GM18873 (cell line): ENCODE results near the gene C1orf87.
"Not testable (repeated sequence)": the region's sequence is repeated elsewhere in the genome, so short reads cannot be mapped to it uniquely, and the experiment has no call there.

Experiments used
- ATAC-seq: cut with Tn5 transposase; IDR thresholded peaks from one replicate; pipeline ENCODE4 v1.9.1; 2021; ENCODE audit warnings: mild to moderate bottlenecking, moderate library complexity, moderate number of reproducible peaks; ENCODE audit not compliant: unreplicated experiment, low FRiP score

Gene C1orf87

DNA sequence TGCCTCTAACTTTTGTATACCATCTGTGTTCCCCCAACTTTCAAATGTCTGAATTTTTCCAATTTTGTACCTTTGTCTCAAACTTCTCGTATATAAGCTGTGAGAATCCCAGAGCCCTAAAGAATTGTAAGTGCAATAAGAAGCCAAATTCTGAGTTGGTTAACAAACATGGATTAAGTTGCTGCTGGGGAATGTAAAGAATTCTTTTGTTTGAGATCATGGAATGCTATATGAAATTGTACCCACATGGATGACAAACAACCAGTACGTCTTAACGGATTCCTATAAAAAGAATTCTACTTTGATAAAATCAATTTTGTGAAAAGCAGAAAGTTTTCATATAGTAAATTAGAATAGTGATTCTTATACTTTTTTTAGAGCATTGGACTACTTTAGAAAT lies 74.6 kb downstream of the C1orf87 start:
- no peak for ATAC-seq

DNA sequence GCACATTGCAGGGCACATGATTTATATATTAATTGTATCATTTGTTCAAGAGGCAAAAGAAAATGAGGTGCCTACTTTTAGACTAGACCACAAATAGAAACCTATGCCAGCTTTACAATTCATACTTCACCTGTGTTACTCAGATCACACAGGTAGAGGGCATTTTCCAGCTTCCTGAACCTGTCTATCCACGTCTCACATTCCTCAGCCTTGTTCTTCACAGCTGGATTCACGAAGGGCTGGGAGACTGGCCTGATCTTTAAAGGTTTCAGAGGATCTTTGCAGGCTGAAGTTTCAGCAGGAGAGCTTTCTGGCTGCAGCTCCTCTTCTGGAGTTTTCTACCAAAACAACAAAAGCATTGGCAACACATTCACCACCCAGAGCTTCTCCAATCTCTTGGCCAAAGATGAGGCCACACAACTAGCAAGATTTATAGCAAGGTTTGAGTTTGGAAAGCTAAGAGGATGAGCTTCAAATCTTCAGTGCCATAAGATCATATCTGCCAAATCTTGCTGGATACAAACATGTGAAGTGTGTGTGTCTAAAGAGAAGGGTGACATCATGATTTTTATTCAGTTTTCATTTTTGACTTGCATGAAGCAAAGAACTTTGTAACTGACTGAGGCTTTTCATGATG lies 76.0 kb downstream of the C1orf87 start:
- no peak for ATAC-seq

DNA sequence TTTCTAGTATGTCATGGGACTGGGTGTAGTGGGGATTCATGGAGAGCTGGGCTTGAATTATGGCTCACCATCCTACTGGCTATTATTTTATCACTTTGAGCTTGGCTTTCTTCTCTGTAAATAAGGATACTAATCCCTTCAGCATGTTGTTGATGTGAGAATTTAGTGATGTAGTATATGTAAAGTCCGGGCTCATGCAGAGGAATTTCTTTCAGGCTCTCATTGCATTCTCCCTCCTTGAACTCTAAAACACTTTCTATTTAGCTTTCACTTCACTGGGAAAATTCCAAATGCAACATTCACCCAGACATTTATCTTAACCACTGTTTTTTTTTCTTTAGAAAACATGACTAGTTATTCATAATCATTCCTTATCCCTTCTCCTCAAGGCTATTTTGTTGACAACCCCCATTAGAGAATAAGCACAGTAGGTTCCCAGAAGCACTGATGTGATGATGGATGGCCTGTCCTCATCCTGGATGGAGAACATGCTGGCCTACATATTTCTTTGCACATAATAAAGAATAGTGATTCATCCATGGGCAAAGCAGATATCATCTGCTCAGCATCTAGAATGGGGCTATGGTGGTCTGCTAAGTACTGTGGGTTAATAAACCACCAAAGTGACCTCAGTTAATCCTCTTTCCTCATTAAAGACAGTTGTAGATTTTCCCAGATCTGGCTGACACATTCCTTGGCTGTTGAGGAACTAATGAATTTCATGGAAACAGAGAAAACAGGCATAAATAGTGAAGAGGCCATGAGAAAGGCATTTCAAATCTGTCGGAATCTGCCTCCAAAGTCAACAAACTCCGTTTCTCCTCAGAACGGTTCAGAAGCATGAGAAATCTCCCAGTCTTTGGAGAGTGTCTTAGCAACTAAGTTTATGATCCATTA lies 79.0 kb downstream of the C1orf87 start:
- no peak for ATAC-seq

DNA sequence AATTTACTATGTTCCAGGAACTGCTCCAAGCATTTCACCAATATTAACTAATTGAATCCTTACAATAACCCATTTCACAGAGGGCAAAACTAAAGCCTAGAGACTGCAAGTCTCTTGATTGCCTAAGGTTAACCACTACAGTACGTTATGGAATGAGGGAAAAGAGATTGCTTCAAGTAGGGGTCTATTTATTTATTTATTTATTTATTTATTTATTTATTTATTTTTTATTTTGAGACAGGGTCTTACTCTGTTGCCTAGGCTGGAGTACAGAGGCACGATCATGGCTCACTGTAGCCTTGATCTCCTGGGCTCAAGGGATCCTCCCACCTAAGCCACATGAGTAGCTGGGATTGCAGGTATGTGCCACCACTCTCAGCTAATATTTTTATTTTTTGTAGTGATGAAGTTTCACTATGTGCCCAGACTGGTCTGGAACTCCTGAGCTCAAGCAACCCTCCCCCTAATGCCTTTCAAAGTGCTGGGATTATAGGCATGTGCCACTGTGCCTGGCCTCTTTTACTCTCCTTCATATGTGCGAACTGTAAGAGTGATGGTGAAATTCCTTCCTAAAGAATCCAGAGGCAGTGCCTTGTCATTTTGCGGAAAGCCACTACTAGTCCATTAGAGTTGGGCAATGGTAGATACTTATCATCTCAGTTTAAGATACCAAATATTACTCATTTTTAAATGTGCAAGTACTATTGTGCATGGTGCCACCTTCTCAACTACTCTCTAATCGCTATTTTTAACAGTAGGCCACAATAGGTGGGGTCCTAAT lies 81.3 kb downstream of the C1orf87 start:
- no peak for ATAC-seq

DNA sequence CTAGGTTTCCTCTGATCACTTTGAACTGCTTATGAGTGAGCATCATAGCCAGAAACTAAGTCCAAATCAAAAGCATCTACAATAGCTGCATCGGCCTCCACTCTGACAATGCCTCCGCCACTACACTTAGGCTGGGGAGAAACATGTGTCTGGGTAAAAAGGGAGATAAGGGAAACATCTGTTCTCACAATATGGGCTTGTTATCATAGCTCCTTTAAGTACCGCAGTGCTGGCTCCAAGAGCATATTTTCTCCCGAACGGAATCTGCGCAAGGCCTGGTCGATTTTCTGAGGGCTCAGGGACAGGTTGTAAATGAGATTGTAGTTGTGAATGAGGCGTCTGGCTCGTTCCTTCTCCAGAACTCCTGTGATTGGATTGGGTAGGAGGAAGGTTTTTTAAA lies 83.1 kb downstream of the C1orf87 start:
- ATAC-seq = no peak

DNA sequence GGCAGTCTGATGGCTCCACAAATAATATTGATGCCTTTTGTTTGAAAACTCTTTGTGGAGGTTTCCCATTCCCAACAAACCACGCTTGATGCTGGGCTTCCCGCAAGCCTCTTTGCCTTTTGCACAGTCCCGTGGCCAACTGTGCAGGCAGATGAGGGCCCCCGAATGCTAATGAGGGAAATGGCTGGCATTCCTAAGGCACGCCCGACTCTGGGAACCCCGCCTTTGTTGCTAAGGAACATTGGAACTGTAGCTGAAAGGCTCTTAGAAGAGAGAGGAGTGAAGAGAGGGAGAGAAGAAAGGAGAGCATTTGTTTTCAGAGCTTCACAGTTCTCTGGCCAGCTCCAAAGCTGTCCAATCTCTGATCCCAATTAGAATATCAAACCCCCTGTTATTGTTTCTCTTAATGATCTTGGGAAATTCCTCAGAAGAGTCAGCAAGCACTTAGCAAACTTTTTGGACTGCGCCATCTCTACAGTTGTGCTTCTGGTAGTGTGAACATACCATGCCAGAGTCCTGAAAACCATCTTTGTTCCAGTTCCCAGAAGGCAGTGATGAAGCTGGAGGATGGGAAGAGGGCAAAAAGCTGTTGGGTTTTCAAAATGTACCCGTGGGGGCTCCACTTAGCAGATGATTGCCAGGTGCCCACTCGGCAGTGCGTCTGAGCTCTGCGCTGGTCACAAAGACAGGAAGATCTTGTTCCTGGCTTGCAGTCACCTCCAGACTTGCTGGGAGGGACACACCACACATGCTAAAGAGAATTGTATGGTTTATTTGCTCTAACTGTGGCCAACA lies 86.9 kb downstream of the C1orf87 start:
- ATAC-seq = no peak

DNA sequence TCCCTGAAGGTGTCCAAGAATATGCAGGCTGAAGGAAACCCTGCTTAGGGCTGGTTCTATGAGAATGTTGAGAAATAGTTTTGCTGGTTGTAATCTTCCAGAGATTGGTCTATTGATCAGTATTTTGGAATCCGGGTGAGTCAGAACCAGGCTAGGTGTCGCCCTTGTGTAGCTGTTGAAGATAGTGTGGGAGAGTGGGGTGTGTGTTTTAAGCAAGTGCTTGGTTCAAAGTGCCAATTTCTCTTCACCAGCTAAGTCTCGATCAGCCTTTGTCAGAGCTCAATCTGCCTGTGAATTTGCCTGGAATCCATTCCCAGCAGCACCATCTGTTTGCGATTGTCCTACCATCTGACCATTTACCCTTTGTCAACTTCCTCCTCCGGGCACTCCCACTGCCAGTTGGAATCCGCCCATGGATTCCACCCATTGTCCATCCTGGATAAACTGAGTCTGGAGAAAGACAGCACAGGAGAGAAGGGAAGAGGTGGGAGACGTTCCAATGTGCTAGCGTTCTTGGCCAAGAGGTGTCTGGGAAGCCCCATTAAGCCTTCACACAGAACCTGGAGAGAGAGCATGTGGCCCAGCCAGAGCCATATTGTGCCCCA lies 87.6 kb downstream of the C1orf87 start:
- no peak for ATAC-seq

DNA sequence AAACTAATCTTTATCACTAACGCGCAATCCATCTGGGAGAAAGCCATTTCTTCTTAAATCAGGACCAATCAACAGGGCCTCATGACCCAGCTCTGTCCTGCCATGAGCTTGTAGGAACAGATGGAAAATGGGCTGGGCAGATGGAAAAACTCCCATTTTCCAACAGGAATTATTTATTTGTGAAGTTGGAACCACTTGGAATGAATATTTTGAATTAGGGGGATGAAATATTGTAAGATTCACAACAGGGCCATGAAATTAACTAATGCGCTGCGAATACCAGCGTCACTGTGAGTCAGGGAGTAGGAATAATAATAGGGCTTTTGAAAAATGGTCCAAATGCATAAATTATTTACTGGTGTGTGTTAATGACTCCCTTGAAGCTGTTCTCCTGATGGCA lies 93.9 kb downstream of the C1orf87 start:
- no peak for ATAC-seq

DNA sequence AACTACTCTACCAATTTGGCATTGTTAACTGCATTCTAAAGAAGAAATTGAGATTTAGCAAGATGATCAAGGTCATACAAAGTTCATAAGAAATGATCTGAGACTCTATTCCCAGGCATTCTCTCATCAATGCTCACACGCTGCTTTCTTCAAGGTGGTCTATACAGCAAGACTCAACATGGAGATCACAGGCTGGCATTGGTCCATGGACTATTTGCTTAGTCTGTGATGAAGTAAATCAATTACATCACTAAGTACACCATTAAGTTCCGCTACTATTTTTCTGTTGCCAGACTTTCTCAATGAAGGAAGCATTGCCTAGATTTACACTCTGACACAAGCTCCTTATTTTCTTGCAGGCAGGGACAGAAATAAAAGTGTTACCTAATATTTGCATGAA lies 95.1 kb downstream of the C1orf87 start:
- ATAC-seq = no peak

DNA sequence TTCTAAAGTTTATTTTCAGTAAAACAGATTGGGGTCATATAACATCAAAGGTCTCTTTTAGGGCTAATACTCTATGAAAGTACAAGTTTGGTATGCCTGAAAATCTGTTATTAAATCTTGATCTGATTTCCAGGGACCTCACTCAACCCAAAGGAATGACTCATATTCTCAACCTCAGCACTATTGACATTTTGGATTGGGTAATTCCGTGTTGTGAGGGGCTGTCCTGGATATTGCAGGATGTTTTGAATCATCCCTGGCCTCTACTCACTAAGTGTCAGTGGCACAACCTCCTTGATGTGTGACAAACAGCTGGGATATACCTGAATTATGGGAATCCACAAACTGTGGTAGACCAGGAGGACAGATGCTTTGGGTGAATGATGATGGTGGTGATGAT lies 95.5 kb downstream of the C1orf87 start:
- no peak for ATAC-seq

DNA sequence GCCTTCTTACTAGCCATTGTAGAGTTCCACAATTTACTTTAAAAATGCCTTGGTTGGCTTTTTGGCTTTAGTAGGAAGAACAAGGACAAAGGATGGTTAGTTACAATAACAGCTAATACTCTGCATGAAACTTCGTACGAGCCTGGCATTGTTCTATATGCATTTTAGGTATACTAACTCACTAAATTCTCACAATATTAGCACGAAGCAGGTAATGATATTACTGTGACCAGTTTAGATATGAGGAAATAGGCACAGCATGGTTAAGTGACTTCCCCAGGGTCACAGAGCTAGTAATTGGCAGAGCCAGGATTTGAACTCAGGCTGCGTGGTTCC lies 96.5 kb downstream of the C1orf87 start:
- ATAC-seq = no peak

DNA sequence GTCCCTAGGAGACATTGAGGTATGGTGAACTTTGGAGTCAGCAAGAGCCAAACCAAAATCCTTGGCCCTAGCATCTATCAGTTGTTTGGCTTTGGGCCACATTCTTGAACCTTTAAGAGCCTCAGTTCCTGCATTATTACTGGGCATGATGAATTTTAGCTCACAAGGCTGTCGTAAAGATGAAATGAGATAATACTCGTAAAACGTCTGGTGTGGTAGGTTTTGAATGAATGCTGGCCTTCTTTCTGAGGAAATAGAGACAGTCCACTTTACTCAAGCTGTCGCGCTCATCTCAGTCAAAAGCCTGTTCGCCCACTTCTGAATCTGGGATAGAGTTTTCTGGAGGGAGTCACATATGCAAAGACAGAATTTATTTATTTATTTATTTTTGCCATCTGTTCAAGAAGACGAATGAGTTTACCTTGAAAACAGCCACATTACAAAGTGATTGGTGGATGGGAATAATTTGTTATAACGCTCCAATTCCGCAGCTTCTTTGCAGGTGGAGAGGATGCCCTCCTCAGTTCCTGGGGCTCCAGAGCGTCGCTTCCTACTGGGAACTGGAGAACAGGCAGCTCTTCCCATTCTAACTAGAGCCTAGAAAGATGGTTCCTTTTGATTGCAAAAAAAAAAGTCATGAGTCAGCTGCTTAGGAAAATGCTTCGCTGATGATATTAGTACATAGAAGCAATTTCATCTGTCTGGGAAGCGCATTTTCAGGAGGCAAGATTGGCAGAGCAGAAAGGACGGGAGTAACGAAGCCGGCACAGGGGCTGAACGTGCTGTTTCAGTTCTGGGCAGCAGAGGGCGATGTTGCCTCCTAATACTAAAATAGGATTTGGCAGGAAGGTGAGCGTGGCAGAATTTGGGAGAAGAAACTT lies 97.1 kb downstream of the C1orf87 start:
- ATAC-seq = no peak

DNA sequence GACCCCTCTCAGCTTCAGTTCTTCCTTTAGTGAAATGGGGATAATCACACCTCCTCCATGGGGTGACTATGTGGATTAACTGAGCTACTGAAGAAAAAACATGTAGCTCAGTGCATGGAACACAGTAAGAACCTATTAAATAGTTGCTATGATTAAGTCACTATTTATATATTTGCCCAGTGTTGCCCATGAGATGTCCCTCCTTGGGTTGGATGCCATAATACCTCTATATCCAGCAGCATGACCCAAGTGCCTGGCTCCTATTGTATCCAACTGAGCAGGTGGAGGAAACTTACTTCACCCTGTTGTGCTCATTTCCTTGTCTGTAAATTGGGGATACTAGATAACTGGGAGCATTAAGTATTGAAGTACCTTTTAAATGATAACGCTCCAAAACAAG lies 99.9 kb downstream of the C1orf87 start:
- ATAC-seq = no peak

DNA sequence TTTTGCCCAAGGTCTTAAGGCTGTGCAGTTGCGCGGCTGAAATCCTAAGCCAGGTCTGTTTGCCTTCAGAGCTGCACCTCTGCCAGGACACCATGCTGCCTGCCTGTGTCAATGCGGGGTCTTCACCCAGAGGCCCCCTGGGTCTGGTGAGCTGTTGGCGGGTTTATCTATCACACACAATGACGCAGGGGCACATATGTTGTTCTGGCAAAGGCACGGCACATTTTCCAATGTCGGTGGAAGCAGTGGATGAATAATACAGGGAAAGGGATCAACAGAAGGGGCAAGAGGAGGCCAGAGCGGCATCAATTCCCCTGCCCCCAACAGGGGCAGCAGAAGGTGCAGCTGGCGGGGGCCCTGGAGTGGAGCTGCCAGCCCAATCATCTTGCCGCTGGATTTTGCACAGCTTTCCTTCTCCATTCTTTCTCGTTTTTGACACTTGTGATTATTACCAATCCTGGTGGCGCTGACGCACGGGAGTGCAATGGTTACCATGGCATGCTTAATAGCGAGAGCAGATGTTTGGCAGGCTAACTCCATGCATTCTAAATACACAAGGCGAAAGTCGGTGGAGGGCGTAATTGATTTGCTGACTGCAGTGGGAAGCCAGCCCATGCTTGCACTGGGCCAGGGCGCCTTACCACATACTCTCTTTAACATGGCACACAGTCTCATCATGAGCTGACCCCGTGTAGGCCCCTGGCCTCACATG lies 101.2 kb downstream of the C1orf87 start:
- no peak for ATAC-seq

DNA sequence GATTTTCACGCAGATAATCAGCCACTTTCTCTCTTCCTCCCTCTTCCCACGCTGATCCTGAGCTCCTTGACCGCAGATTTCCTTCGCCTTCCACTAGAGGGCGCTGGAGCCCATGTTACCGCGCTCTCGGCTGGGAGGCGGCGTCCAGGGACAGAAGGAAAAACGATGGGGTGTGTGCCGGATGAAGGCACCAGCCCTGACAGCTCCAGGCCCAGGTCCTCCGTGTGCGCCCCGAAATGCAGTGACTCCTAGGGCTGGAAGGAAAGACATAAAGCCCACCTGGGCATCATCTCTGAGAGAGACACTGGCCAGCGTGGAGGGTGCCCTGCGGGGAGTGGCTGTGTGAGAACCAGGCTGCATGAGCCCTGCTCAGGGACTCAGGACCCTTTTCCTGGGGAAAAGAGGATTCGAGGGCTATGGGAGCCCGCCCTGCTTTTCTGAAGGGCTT lies 102.1 kb downstream of the C1orf87 start:
- ATAC-seq = no peak

DNA sequence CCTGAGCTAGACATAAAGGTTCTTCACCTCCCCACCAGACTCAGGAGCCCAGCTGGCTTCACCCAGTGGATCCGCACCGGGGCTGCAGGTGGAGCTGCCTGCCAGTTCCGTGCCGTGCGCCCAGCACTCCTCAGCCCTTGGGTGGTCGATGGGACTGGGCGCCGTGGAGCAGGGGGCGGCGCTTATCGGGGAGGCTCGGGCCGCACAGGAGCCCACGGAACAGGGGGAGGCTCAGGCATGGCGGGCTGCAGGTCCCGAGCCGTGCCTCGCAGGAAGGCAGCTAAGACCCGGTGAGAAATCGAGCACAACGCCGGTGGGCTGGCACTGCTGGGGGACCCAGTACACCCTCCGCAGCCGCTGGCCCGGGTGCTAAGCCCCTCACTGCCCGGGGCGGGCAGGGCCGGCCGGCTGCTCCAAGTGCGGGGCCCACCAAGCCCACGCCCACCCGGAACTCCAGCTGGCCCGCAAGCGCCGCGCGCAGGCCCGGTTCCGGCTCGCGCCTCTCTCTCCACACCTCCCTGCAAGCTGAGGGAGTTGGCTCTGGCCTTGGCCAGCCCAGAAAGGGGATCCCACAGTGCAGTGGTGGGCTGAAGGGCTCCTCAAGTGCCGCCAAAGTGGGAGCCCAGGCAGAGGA lies 103.9 kb downstream of the C1orf87 start:
- not testable (repeated sequence) for ATAC-seq

DNA sequence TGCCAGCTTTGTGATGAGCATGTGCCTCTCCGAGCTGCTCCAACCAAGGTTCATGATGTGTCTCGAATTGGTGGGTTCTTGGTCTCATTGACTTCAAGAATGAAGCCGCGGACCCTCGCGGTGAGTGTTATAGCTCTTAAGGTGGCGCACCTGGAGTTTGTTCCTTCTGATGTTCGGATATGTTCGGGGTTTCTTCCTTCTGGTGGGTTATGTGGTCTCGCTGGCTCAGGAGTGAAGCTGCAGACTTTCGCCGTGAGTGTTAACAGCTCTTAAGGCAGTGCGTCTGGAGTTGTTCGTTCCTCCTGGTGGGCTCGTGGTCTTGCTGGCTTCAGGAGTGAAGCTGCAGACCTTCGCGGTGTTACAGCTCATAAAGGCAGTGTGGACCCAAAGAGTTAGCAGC lies 104.8 kb downstream of the C1orf87 start:
- ATAC-seq = not testable (repeated sequence)

DNA sequence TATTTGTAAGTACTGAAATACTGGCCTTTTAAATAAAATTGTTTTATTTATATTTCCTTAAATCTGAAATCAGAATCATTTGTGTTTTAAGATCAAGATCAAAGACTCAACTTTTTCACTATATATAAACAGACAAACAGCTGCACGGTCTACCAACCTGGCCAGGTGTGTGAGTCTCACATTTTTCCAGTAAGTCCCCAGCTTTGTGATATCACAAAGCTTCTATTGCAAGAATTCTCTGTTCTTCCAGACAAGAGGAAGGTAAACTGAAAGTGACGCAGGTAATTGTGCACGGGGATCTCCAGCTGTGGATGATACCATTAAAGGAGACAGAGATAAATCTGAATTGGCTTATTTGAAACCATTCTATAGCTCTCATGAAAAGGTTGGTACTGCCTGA lies 105.8 kb downstream of the C1orf87 start:
- no peak for ATAC-seq
